A172 (cell line): ENCODE results near the gene PRMT1. TPM values are rescaled to one million over a fixed set of nuclear protein-coding genes. Genes with fewer than 3 reads are reported as not detected.

ENCODE experiments used
- DNase-seq: peaks from one replicate; pipeline ENCODE4 v3.0.0-alpha.2; 2015; ENCODE audit warnings: low spot score
- total RNA-seq: library from RNA; depleted of rRNA; stranded (reverse); fragments of >200 nt; shearing (Covaris generic); gene quantifications from 2 replicates; pipeline ENCODE4 v1.2.3, GENCODE V29; 2014

PRMT1 gene
- total RNA-seq, 1 experiment from 2014 or later = 485 TPM

DNA sequence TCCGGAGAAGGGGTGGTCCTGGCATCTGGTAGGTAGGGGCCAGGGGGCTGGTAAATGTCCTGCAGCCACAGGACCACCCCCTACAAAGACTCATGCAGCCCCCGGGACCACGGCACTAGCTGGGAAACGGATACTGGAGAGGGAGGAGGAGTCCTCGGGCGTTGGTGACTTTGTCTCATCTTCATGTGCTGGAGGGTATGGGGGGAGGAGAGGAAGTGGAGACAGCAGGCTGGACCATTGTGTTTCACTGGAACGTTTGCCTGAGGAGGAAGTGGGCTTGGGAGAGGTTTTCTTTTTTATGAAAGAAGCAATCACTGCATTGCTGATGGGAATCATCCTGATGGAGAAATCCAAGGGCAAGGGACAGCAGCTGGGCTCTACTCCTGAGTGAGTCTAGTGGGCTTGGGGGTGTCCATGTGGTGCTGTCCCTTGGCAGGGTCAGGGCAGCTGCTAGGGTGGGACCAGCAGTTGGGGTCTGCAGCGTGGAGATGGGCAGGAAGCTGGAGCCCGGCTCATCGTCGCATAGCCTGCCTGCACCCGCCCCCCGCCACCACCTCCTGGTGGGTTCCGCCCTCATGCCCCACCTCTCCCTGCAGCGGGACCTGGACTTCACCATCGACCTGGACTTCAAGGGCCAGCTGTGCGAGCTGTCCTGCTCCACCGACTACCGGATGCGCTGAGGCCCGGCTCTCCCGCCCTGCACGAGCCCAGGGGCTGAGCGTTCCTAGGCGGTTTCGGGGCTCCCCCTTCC is 10.7 kb downstream of the PRMT1 start:
- DNase-seq = peak; percentile 36

DNA sequence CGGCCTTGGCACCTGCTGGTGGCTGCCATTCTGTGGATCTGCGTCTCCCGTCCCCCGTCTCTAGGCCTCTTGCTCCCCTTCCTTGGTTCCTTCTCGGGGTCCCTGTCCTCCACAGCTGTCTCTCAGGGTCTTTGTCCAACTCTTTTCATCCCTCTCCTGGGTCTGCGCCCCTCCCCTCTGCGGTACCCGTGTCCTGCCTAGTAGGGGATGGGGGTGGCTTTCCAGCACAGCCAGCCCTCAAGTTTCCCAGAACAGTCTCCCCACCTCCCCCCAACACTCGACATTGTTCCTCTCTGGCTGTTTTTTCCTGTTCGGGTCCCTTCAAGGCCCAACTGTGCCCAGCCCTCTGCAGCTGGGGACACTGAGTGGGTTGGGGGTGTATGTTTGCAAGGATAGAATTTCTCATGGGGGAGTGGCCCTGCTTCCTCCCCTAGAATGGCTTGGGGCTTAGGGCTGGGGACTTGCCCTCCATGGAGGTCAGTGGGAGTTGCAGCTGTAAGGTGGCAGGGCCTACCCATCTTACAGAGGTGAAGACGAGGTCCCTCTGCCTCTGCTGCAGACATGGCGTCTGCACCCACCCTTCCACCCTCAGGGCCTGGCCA is 11.6 kb downstream of the PRMT1 start:
- no peak for DNase-seq

DNA sequence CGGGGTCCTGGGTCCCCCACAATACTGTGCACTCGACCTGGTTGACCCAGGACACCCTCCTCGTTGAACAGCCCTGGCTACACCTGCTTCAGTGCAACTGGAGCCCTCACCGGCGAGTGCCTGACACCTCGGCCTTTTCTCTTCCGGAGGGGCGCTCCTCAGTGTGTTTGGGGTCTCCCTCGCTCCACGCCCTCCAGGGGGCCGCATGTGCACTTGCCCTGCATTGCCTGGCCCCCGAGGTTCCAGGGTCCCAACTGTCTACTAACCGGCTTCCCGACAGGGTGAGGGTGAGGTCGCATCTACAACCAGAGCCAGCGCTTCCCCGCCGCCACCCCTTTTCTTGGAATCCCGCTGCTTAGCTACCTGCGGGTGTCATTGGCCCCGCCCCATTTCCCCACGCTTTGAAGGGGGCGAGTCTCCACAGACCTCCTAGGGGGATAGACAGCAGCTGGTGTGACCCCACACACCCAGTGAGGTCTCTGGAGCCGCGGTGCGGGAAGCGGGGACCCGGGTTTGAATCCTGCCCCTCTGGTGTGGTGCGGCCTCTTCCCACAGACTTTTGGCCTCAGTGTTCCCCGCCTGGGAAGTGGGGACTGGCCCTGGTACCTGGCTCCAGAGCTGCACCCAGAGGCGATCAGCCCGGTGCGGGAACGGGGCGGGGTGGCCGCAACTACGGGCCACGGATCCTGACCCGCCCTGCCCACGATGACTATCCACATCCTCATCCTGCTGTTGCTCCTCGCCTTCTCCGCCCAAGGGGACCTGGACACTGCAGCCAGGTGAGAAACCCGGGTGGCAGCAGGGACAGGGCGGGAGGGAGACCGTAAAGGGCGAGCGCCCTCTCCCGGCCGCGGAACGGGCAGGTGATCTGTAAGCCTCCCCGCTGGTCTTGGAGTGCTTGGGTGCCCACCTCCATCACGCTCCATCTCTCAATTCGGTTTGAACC is 12.3 kb downstream of the PRMT1 start, which contains the start of gene ADM5:
ADM5 (plus strand) TSS at position 462 of the 946 bp plus-strand sequence; CDS start at position 706, 244 bp downstream.
- DNase-seq = no peak

DNA sequence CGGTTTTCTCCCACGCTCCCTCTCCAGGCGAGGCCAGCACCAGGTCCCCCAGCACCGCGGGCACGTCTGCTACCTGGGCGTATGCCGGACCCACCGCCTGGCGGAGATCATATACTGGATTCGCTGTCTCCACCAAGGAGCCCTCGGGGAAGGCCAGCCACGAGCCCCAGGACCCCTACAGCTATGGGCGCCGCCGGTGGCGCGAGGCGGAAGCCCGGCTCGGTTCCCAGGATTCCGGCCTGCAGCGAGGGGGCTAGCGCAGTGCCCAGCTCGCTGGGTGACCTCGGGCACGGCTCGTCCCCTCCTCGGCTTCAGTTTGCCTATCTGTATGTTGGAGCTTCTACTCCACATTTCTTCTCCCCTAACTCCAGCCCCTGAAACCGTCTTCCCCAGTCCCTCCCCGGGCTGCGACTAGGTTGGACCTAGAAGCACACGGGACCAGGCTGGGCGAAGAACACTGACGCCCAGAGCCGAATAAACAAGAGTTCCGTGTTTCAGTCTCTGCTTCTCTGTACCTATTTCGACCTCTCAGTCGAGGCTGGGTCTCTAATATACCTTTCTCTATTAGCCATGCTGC is 13.1 kb downstream of the PRMT1 start:
- no peak for DNase-seq

DNA sequence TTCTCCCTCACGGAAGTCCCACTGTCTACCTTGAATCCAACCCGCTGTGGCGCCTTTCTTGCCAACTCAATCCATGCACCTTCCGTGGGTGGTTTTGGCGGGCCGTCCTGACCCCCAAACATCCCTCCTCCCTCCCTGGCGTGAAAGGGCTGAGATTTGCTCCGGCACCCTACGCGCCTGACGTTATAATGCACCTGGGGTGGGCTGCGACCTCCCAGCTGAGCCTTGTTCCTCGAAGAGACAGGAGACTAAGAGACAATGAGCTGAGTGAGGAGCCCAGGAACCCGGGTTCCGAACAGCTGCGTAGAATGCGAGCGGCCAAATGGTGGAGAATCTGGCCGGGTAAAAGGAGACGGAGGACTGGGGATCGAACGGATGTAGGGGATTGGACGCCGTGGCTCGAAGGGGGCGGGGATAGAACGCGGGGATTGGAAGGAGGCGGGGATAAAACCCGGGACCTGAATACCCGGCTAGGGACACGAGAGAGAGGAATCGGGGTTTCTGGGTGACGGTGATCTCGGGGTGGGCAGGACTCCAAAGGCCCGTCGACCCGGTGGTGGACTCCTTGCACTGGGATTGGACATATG is 13.7 kb downstream of the PRMT1 start, which contains the start of gene CPT1C:
CPT1C (plus strand) TSS at position 461 of the 587 bp plus-strand sequence. CDS start 1,137 bp downstream, outside the sequence.
- no peak for DNase-seq

DNA sequence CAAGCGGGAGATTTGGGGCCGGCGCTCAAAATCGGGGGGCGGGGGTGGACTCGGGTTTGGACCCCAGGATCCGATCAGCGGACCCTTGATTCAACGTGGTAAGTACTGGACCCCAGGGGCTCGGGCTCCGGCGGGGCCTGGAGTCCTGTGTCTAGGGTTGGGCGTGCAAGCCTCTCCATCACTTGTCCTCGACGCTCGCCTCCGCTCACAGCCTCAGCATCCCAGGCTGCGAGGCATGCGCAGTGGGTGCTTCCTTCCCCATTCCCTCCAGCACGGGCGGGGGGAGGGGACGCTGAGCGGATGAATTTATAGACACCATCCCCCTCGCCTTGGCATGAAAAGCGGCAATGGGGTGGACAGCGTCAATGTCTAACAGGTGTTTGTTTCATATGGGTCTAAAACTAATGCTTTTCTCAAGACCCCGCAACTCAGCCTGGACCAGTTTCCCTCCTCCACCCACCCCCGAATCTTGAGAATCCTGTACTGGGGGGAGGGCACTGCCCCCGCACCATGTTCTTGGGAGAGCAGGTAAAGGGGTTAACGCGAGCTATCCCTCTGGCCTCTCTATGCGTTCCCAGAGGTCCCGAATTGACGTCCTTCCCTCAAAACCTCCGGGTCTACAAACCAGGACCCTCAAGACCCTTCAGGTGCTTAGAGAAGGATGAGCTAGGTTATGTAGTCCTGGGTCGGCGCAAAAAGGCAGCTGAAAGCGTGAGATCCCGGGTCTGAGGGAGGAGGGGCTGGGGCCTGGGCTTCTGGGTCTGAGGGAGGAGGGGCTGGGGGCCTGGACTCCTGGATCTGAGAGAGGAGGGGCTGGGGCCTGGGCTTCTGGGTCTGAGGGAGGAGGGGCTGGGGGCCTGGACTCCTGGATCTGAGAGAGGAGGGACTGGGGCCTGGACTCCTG is 14.4 kb downstream of the PRMT1 start:
- no peak for DNase-seq

- no peak for DNase-seq
Observed at GRCh38 chr19:49692147-49692506, 15.1 kb downstream of the PRMT1 start.

DNA sequence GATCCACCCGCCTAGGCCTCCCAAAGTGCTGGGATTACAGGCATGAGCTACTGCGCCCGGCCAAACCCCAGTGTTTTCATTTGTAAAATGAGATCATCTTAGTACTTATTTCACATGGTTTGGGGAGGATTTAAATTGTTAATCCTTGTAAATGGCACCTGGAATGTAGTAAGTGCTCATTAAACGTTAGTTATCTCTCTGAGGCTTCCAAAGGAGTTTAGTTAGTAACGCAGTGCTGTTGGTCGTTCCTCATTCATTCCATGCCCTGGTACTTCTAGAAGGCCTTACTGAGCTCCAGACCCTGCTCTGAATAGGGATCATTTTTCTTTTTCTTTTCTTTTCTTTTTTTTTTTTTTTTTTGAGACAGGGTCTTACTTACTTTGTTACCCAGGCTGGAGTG is 19.0 kb downstream of the PRMT1 start:
- DNase-seq = no peak

DNA sequence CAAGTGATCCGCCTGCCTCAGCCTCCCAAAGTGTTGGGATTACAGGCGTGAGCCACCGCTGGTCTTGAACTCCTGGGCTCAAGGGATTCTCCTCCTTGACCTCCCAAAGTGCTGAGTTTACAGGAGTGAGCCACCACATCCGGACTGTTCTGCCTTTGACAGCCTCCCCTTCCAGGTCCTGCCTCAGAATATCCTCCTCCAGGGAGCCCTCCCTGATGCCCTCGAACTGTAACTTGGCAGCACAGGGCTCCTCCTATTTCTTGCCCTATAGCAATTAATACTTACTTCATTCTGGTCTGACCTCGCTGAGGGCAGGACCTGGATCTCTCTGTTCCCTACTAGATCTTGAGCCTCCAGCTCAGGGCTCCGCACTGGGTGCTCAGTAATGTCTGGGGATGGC is 19.8 kb downstream of the PRMT1 start:
- DNase-seq = no peak

DNA sequence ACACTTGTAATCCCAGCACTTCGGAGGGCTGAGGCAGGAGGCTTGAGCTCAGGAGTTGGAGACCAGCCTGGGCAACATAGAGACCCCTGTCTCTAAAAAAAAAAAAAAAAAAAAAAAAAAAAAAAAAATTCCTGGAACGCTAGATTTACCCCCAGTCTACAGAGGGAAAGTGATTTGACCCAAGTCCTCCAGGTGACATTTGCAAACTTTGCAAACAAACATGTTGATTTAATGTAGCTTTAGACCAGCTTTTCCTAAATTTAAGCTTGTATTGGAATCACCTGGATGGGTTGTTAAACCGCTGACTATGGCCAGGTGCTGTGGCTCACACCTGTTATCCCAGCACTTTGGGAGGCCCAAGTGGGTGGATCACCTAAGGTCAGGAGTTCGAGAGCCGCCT is 22.3 kb downstream of the PRMT1 start:
- DNase-seq = no peak

- DNase-seq = no peak
Observed at GRCh38 chr19:49700563-49700962, 23.5 kb downstream of the PRMT1 start.

- DNase-seq = no peak
Observed at GRCh38 chr19:49701271-49701786, 24.3 kb downstream of the PRMT1 start.

DNA sequence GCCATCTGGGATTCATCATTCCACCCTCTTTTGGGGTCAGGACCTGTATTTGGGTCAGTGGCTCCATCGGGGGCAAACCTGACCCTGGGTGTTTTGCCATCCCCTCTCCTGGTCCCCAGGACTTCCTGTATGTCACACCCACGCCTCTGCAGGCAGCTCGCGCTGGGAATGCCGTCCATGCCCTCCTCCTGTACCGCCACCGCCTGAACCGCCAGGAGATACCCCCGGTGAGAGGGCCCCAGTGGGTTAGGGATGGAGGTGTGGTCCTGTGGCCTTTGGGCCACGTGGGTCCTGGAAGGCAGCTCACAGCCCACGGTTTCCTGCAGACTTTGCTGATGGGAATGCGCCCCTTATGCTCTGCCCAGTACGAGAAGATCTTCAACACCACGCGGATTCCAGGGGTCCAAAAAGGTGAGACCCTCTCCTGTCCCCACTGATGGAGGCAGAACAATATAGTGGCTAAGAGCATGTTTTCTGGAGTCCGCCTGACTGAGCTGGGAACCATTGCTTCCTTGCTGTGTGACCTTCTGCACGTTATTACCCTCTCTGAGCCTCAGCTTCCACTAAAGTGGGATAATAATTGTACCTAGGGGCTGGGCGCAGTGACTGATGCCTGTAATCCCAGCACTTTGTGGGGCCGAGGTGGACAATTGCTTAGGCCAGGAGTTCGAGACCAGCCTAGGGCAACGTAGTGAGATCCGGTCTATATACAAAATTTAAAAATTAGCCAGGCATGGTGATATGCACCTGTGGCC is 28.0 kb downstream of the PRMT1 start:
- no peak for DNase-seq

- no peak for DNase-seq
Observed at GRCh38 chr19:49705919-49706318, 28.8 kb downstream of the PRMT1 start.

DNA sequence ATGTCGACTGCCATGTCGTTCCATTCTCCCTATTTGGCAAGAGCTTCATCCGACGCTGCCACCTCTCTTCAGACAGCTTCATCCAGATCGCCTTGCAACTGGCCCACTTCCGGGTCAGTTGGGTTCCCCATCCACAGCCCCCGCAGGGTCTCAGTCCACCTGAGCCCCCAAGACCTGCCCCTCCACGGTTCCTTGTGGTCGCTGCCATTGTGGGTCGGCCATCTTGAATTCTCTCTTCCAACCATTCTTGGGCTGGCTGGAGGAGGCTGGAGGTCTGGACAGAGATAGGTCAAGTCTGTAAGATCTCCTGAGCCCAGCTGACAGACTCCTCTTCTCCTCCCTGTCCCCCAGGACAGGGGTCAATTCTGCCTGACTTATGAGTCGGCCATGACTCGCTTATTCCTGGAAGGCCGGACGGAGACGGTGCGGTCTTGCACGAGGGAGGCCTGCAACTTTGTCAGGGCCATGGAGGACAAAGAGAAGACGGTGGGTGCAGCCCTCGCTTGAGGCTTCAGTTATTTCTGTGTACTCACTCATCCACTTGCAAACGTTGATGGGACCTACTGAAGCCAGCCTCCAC is 33.4 kb downstream of the PRMT1 start:
- DNase-seq = peak; percentile 71

- peak; percentile 85 for DNase-seq
Observed at GRCh38 chr19:49712397-49712859, 35.4 kb downstream of the PRMT1 start.

- DNase-seq = no peak
Observed at GRCh38 chr19:49713236-49713845, 36.3 kb downstream of the PRMT1 start.

GRCh38 chr19:49716154-49716553 is 39.1 kb downstream of the PRMT1 start:
- DNase-seq = no peak
